GM18507 (cell line): ENCODE data around the gene MPIG6B.
A peak's percentile ranks its signal among the peaks of the same experiment; 100 is the strongest.

Experiments used
- DNase-seq: peaks from one replicate; pipeline ENCODE4 v3.0.0; 2011; ENCODE audit warnings: low read depth; ENCODE audit not compliant: insufficient read length; ENCODE audit errors: extremely low spot score
- FAIRE-seq: peaks from 2 replicates; lab custom pipeline; 2011; peaks lifted over from hg19 to GRCh38; lab: Jason Lieb, UNC

MPIG6B gene

DNA sequence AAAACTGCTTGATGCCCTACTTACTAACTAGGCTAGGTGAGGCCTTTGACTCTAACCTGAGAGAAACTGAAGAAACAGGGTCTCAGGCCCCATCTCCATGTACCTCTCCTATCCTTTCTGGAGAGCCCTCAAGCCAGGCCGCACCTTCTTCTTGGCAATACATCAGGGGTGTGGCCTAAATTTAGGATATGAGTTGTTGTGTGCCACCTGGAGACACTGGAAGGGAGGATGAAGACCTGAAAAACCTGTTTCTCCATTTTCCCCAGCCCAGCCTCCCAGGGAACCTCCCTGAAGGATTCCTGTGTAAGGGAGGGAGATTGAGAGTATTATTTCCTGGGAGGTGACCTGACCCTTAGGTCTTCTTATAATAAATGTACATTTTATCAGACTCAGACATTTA lies 4.9 kb upstream of the MPIG6B start:
- DNase-seq (no peak), FAIRE-seq (no peak)

DNA sequence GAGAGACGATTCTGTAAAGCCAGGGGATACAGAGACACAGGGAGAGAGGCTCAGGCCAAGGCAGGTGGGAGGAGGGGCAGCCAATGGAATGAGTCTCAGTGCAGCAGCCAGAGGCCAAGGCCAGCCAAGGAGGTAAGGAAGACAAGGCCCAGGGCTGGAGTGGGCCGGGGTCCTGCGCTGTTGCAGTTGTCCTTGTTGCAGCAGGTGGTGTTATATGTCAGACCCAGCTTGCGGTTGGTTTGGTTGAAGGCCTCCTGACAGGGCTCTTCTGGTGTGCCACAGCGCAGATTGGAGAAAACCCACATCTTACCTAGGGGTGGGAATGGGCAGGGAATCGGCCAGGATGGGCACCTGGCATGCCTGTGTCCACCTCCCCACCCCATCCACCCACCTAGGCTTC lies 4.2 kb upstream of the MPIG6B start:
- no peak for FAIRE-seq
- no peak for DNase-seq

DNA sequence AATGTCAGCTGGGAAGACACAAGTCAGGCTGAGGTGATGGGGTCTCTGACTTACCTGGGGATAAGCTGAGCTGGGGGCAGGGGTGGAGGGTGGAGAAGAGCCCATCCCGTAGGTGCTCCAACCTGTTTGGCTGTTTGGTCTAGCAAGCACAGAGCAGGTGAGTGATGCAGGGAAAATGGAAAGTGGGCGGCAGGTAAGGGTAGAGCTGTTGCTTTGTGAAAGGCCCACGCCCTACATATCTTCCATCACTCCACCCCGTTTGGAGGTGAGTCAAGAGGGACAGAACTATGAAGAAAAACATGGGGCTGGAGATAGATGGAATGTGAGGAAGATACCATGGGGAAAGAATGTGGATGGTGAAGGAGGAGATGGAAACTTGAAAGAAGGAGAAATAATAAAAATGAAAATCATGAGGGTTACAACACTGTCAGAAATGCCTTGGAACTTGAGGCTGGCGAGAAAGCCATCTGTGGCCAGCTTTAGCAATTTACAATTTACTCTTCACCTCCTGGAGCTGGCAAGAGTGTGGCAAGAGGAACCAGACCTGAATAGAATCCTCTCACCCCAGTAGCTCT lies 2.9 kb upstream of the MPIG6B start:
- DNase-seq = no peak
- no peak for FAIRE-seq

DNA sequence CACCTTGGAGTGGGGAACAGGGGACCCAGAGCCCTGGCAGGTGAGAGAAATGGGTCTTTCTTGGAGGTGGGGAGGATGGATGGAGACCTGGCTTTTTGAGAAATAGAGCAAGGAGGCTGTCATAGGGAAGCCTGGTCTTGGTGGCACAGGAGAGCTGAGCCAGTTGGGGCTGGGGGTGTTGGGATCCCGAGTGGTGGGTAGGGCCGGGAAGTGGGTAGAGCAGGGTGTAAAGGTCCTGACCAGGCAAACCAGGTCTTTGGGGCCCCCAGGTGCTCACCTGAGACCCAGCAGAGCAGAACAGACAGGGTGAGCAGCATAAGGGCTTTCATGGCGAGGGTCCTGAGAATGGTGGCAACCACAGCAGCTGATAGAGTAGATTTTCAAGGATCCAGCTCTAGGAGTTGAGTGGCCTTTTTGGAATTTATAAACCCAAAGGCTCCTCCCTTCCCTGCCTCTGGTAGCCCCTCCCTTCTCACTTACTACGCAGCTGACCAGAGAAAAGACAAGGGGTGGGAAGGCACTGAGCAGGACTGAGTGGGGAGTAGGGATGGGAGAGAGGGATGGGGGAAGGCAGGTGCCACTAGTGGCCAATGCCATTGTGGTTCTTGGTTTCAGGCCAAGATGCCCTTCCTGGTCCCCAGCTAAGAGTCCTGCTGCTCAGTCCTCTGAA lies 1.7 kb upstream of the MPIG6B start, which contains the start of gene LY6G6C:
TSS of gene LY6G6C (minus strand) at position 396 of the 670 bp plus-strand sequence. CDS start at position 329, 67 bp downstream.
- FAIRE-seq (no peak), DNase-seq (no peak)

DNA sequence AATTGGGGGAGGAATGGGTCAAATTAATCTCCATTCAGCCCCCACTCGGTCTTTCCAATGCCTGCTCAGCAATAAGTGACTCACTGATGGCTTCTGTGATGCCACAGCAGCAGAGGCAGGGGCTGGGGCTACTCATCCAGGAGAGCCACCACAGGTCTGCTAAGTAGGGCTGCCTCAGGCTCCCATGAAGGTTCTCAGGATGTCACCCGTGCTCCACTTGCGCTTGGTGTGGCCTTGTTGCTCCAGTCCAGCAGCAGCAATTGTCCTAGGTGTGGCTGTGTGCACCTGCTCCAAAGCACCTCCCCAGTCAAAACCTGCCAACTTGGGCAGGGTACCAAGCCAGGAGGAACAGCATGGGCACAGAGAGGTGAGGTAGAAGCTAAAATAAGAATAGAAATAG lies 1.0 kb upstream of the MPIG6B start:
- FAIRE-seq (no peak), DNase-seq (no peak)

DNA sequence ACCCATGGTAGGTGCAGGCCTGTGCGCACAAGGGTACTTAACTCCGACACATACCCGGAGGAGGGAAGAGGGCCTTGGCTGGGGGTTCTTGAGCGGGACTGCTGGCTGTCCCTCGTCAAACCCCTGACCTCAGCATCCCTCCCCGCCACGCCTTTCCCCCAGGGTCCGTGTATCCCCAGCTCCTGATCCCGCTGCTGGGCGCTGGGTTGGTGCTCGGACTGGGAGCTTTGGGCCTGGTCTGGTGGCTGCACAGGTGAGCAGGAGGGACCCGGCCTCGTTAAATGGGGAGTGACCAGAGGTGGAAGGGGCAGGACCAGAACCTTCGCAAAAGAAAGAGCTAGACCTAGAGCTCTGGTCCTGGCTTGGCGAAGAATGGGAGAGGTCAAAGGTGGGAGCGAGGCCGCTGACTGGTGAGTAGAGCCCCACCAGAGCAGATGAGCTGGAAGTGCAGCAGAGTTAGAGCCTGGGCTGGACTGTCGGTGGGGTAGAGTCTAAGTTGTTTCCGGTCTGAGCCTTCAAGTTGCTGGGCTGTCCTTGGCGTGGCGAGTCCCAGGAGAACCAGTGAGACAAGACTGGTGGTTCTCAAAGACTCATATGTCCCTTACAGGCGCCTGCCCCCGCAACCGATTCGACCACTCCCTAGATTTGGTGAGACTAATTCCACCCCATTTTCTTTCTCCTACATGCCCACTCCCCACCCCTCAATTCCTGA lies 963 bp downstream of the MPIG6B start:
- FAIRE-seq (no peak), DNase-seq (no peak)

DNA sequence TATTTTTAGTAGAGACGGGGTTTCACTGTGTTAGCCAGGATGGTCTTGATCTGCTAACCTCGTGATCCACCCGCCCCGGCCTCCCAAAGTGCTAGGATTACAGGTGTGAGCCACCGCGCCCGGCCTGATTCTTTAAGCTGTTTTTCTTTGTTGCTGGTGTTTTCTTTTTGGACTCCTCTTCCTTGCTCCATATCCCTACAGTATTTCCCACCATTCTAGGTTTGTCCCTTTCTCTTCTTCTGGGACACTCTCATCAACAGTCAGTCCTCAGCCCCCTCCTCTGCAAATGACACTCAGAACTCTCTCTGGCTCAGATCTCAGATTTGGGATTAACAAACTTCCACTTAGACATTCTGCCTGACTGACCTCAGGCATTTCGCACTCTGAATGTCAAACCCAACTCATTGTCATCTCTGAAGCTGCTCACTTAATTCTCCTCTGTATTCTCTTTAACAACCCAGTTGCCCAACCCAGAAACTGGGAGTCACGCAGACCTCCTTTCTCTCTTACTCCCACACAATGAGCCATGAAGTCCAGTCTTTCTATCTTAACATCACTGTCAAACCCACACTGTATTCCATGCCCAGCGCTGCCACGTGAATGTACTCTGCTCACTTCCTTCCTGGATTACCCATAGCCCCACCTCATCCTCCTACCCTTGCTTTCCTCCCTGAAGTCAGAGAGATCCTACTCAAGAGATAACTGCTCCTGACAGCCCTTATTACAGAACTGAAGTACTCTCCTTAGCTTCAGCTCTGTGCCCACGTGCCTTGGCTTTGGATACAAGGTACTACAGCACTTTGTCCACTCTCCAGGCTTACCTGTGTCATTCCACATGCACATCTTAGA lies 2.6 kb downstream of the MPIG6B start:
- FAIRE-seq (no peak), DNase-seq (no peak)

DNA sequence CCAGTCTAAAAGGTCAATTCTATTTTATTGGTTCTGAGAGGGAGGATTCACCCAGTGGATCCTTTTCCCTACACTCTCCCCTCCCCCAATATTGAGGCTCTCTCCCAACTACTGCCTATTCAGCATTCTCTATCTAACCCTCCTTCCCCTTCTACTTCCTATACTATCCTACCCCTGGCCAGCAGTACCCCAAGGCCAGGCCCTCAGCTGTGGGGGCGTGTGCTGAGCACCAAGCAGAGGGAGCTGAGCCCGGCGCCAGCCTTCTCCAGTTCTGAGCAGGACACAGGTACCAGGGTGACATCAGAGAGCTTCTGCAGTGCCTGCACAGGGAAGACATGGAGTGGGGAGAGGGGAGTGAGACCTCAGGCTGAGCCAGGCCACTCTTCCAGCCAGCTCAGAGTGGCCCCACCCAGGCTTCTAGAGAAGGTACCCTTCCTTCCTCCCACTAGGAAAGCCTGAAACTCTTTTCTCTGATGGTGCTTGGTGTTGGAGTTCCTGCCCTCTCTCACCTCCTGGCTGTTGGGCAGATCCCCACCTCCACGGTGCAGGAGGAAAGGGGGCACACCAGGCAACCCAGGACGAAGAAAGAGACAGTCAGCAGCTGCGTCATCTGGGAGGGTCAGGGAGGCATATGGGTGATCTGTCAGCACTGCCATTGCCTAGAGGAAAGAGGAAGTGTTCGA lies 4.0 kb downstream of the MPIG6B start:
- FAIRE-seq (no peak), DNase-seq (no peak)

DNA sequence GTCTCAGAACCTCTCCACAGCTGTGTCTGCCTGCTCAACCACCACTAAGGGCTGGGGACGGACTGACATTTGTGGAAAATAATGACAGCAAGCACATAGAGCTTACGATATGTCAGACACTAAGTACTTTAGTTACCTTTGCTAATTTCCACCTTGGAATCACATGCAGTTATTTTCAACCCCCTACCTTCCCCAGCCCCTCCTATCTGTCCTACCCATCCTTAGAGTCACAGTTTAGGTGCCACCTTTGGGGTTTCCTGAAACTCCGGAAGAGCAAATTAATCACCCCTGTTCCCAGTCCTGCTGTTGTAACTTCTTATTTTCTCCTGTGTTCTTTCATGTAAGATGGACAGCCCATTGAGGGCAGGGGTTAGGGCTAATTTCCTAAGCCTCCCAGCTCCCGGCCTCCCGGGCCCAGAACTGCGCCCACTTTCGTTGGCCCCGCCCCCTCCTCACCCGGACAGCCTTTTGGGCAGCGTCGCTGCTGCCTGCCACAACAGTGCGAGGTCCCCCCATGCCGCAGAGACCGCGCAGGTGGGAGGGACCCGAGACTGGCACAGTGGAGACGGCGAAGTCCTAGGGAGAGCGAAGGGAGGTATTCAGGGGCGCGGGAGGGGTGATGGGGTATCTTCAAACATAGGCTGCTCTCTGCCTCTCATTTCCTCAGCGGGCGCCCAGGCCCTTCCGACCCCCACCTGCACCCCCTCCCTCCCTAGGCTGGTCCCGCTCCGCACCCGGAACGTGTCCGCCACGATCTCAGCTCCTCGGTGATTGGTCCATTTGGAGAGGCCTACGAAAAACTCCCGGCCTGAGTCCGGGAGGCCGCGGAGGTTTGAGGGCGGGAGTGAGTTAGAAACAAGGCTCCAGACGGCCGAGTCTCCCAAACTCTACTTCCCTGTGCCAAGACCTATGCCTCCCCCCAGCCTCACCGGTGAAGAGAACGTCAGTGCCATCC lies 4.8 kb downstream of the MPIG6B start:
- FAIRE-seq (peak; percentile 89), DNase-seq (no peak)

DNA sequence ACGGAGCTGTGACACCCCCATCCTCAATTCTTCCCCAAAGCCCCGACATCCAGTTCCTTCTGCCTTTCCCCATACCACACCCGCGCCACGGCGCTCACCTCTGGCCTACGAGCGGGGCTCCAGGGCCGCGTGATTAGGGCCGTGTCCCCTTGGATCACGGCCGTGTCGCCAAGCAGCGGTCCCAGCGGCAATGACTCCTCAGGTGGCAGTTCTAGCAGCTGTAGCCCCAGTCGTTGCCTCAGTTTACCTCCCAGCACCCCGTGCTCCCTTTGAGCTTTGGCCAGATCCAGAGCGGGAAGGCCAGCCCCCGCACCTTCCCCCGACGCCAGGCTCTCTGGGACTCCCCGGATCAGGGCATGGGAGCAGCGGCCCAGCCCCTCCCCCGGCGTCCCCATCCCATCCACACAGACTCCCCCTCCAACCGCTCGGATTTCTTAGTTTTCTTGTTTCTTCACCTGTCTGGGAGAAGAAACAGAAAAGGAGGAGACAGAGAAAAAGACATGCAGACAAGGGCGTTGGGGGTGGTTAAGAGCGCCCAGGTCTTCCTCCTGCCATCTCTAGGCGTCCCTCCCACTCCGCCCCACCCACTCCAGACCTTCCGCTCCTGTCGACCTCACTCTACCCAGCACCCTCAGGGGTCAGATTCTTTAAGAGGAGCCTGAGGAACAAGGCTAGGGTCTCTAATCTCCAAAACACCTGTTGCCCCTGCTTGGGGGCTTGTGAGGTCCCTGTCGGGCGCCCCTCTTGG lies 5.8 kb downstream of the MPIG6B start, which contains the start of gene DDAH2:
TSS of gene DDAH2 (minus strand) at position 533 of the 748 bp plus-strand sequence. CDS start at position 395, 138 bp downstream.
- FAIRE-seq = no peak
- DNase-seq = no peak

DNA sequence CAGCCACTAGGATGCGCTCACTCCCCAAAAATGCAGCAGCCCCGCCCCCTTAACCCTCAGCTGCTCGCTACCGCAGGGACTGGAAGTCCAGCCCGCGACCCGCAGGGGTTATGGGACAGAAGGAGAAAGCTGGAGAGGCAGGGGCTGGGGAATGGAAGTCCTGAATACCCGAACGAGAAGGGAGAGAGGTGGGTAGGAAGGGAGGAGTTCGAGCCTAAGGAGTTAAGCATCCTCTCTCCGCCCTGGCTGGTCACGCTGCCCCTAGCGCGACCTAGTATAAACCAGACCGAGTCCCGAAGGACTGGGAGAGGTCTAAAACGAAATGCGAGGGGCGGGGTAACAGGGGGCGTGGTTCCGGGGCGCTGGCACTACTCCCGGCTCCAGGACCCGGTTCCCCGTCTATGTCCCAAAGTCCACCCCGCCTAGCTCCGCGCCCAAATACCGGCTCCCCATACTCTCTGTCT lies 6.4 kb downstream of the MPIG6B start:
- peak; percentile 73 for FAIRE-seq
- DNase-seq = no peak

DNA sequence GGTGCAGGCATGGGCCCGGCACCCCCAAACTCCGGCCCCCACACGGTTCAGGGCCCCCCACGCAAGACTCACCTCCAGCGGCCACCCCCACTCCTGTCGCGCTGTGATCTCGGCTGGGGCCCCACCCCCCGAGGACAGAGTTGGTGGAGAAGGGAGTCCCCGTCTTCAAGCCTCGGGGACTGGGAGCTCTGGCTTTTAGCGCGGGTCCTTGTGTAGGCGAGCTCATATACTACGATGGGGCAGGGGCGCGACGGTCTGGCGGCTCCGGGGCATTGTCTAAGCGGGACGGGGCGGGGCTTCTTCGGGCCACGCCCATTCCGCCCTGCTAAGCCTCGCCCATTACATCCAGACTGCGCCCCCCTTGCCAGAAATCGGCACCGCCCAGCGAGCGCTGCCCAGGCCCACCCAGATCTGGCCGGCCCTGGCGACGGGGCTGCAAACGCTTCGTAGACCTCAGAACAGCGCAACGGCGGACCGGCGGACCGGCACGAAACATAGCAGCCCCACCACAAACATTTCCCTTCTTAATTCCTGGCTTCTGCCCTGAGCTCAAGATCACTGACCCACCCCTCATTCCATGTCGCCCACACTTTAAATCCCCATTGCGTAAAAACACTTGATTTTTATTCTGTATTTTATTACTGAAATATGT lies 6.9 kb downstream of the MPIG6B start:
- FAIRE-seq = peak; percentile 21

DNA sequence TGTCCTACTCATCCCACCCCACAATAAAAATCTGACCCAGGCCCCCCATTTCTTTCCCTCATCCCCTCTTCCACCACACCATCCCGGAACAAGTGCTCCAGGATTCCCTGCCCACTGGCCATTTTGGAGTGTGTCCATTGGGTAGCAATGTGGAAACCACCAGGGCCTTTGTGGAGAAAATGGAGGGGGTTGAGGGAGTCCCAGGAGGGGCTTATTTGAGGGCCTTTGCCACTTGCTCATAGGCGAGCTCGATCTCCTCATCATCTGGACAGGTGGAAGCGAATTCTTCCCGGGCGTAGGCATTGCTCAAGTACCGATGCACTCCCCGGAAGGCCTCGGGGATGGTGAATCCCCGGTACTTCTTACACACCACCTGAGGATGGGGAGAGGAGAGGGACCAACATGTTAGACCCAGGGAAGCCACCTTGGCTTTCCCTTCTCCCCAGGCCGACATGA lies 7.5 kb downstream of the MPIG6B start:
- DNase-seq = no peak
- FAIRE-seq = no peak

More for the DNA sequence above, 6.9 kb downstream of the MPIG6B start:
- no peak for DNase-seq

DNA sequence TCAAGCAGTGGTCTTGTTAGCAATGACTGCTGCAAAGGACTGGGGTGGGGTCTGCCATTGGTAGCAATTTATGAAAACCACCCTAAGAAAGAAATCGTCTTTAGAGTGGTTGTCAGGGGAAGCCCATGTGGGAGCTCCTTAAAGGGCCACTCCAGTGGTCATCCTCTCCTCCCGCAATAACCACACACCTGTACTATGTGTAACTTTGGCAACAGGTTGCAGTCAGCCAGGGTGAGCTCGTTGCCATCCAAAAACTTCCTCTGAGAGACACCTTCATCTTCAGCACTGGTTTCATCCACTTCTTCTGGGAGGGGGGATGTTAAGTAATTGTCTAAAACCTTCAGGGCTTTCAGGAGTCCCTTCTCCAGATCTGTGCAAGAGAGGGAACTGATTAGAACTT lies 8.9 kb downstream of the MPIG6B start:
- FAIRE-seq = no peak
- DNase-seq = no peak

DNA sequence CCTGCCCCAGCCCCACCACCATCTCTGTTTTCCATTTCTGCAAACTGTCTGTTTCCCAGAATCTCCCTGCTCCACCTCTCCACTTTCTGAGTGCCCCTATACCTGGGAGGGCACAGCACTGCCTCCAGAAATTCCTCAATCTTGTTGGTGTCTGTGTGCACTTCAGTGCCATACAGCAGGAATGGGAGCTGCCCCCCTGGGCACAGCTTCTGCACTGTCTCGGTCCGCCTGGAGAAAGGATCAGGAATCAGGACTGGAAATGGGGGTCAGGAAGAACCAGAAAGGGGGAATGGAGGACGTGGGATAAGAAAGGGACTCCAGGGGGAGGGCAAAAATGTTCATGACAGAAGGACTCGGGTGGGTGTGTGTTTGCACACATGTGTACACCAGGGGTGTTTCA lies 10.6 kb downstream of the MPIG6B start:
- FAIRE-seq = no peak
- DNase-seq = no peak

DNA sequence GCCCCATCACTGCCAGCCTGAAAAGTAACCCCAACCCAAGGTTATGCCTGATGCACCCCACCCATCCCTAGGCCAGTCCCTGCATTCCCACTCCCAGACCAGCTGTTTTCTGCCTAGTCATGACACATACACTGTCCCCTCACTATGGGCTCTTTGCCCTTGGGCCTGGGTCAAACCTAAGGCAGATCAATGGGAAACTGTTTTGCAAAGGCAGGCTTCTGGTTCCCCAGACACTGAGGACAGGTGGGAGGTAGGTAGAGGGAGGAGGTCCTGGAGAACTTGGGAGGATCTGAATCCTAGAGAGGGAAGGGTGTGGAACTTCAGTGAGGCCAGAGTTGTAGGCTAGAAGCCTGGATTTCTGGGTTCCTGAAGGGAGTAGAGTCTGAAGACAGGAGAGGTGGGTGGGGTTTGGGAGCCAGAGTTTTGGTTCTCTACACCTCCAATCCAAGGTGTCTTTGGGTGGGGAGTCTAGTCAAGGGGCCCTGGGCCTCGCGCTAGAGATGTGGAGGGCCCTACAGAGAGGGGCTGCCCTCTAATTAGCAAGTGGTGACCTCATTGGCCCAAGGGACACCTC lies 11.2 kb downstream of the MPIG6B start:
- FAIRE-seq (no peak), DNase-seq (no peak)
